GM19455 (cell line): ENCODE measurements around the gene TBL3.

Source experiments
- ATAC-seq: cut with Tn5 transposase; IDR thresholded peaks from one replicate; pipeline ENCODE4 v1.9.1; 2021; ENCODE audit not compliant: unreplicated experiment

TBL3 gene

DNA sequence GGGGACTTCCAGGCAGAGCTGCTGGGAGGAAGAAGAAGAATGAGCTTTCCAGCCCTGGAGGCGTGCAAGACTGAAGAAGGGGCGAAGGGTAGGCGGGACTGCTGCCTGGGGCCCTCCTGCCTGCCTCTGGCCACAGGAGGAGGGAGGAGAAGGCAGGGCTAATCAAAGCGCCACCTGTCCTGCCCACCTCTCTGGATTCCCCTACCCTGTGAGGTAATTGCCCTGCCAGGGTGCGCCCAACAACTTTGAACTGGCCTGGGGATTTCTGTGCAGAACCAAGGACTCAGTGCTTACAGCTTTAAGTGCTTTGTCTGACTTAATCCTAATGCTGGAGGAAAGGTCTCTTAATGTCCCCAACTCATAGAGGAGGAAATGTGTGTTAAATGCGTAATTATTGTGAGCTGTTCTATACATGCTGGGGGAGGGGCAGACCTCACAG, 9.6 kb downstream of the TBL3 start, which contains the start of gene NOXO1:
TSS of gene NOXO1 (minus strand) at position 72 of the 439 bp plus-strand sequence. CDS start 290 bp downstream, outside the sequence.
- no peak for ATAC-seq

DNA sequence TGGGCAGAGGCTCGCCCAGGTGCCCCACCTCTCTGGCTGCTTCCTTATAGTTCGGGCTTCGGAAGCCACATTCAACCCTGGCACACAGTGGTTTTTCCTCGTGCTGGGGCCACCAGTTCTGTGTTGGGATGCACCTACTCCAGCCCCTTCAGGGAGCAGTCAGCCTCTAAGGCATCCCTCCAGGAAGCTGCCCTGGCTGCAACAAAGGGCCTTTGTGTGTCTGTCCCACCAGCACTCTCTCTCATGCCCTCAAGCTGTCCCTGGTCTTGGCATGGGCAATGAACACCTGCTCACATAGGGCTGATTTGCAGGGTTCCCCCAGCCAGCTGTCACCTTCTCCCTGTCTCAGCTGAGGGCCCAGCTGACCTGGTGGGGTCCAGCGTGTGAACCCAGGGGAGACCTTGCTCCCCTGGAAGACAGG, 10.2 kb downstream of the TBL3 start:
- ATAC-seq = no peak

DNA sequence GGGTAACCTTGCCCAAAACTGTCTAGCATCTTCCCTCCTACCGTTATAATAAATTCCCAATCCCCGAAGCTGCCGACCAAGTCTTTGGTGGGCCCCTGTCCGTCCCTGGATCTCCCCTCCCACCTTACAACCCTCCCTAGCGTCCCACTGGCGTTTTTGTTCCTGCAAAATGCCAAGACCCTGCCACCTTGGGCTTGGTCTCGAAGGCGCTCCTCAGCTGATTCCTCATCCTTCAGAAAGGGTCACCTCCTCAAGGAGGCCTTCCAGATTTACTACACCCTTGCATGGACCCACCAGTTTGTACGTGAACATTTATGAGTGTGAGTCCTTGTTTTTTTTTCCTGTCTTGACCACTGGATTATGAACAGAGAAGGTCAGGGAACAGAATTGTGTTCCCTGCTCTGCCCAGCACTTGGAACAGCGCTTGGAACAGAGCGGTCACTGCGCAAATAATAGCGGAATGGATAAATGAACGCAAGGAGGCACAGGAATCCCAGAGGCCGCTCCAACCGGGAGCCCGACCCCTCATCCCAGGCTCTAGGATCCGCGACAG, 11.2 kb downstream of the TBL3 start:
- no peak for ATAC-seq

DNA sequence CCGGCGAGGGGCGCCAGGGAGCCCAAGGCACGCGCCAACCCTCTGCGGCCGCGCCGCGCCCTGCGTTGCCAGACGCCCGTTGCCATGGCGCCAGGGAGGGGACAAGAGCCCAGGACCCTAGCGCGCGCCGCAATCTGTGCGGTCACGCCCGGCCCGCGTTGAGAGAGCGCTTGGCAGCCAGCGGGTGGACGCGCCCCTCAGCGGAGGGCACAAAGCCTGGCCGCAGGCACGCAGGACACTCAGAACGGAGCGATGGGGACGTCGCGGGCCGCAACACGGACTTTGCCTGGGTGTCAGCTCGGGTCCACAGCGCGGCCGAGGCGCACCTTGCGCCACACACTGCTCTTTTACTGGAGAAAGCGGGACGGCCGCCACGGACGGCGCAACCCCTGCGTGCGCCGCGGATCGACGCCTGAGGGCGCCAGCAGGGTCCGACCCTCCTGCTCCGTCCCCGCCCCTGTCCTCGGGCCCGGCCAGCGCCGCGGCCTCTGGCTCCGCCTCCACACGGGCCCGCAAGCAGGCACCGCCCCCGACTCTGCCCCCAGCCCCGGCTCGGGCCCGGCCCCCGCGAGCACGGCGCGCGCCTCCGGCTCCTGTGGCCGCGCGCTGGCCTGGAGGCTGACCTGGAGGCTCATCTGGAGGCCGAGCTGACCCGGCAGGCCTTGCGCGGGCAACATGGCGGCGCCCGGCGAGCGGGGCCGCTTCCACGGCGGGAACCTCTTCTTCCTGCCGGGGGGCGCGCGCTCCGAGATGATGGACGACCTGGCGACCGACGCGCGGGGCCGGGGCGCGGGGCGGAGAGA, 11.9 kb downstream of the TBL3 start, which contains the start of gene GFER:
TSS of gene GFER (plus strand) at position 650 of the 803 bp plus-strand sequence. CDS start at position 676, 26 bp downstream.
- ATAC-seq = peak; percentile 67

DNA sequence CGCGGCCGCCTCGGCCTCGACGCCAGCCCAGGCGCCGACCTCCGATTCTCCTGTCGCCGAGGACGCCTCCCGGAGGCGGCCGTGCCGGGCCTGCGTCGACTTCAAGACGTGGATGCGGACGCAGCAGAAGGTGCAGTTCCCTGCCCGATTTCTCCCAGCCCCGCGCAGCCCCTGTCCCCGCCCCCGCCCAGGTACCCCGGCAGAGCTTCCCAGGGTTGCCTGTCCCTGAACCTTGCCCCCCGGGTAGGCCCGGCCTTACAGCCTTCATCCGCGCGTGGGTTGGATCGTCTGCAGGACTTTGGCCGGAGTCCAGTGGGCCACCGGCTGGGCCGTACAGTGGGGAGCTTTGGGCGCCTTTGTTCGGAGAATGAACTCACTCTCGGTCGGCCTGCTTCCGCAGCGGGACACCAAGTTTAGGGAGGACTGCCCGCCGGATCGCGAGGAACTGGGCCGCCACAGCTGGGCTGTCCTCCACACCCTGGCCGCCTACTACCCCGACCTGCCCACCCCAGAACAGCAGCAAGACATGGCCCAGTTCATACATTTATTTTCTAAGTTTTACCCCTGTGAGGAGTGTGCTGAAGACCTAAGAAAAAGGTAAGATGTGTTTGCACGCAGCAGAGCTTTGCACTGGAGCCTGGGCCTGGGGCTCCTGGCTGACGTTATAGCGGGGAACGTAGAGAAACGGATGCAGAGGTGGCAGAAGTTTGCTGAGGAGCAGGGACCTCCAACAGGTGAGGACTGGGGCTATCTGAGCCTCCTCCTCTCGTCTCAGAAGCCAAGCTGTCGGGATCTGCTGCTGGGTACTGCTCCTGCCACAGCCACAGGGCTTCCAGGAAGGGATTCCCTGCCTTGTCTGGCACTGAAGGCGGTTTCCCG, 12.7 kb downstream of the TBL3 start:
- no peak for ATAC-seq

DNA sequence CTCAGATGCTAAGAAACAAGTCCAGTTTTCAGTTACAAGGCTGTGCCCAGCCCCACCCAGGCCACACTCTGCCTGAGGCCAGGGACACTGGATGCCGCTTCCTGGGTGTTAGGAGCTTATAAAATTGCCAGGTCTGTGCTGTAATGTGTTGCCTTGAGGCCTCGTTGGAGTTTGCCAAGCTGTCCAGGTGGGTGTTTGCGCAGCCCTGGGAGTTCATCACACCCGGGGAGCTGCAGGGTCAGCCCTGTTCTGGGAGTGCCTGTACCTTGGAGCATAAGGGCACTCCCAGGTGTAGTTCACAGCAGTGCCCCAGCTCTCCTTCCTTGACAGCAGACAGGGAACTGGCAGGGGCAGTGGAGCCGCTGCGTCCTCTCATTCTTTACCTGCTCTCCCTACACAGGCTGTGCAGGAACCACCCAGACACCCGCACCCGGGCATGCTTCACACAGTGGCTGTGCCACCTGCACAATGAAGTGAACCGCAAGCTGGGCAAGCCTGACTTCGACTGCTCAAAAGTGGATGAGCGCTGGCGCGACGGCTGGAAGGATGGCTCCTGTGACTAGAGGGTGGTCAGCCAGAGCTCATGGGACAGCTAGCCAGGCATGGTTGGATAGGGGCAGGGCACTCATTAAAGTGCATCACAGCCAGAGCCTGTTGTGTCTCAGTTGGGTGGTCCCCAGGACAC, 13.8 kb downstream of the TBL3 start:
- no peak for ATAC-seq

DNA sequence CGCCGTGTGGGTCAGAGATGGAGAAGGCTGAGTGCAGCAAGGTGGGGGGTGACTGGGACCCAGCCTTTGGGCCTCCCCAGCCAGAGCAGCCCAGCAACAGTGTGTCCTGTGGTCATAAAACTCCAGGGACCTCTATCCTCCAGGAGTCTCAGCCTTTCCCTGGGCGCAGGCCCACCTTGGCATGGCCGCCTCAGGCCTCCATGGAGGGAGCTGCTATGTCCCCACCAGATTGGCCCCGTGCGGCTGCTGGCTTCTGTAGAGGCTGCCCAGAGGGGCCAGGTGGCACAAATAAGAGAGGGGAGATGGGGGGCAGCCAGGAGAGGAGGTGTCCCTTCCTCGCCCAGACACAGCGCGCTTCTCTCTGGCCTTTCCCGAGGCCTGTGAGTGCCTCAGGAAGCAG, 15.3 kb downstream of the TBL3 start:
- no peak for ATAC-seq

DNA sequence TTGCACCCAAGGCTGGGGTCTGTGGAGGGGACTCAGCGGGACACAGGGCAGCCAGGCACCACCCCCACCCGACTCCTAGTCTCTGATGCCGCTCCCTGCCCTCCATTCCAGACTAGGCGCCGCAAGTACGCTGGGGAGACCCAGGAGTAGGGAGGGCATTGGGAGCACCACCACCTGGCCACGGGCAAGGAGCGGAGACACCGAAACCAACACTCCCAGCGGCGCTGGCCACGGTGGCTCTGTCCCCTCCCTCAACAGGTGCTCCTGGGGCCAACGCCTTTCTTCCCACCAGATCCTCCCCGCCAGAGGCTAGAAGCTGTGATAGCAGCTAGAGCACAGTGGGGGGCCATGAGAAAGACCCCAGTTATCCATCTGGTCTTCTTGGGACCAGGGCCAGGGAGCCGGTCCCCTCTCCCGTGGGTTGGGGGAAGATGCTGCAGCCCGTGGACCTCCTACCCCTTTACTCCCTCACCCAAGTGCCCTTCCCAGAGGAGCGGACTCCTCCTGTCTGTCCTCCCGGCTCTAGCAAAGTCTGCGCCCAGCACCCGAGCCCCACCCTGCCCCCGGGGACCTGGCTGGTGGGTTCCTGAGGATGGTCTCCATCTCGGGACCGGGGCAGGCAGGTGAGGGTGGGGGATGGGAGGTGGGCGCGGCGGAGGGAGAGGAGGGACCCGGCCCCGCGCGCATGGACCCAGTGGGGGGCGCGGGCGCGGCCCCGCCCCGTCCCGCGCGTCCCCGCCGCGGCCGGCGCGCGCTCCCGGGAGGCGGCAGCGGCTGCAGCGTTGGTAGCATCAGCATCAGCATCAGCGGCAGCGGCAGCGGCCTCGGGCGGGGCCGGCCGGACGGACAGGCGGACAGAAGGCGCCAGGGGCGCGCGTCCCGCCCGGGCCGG, 17.6 kb downstream of the TBL3 start, which contains the start of gene SYNGR3:
TSS of gene SYNGR3 (plus strand) at position 762 of the 892 bp plus-strand sequence. CDS start 133 bp downstream, outside the sequence.
- ATAC-seq = no peak

DNA sequence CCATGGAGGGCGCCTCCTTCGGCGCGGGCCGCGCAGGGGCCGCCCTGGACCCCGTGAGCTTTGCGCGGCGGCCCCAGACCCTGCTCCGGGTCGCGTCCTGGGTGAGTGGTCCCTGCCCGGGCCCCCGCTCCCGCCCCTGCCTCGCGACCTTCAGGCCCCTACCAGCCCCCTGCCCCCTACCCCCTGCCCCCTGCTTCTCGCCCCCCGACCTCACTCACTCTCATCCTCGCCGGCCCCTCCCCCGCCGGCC, 18.2 kb downstream of the TBL3 start:
- ATAC-seq = no peak

DNA sequence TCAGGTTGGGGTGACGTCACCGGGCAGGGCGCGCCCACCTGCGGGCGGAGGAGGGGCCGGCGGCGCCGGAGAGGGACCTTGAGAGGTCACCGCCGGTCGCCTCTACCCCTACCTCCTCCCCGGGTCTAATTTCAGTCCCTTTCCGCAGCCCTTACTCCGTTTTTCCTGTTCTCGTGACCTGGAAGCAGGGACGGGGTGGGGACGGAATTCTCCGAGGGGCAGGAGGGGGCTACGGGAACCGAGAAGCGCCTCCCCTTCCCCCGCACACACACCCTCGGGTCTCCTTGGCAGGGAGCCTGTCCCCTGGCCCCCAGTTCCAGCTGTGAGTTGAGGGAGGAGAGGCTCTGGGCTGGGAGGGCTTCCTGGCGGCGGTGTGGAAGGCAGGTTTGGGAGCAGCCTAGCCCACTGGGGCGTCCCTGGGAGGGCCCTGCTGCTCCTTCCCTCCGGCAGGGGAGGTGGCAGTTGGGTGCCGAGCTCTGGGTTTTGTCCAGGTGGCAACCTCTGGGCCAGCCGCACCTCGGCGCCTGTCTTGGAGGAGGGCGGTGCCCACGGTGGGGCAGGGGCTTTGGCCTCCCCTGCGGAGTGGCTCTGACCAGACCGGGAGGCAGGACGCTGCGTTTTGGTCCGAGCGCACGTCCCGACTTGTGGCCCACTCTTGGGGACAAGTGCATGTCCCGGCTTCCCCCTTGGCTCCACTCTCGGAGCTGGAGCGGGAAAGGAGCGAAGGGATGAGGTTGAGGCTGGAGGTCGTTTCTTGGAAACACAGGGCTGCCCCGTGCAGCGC, 18.7 kb downstream of the TBL3 start:
- ATAC-seq = no peak

DNA sequence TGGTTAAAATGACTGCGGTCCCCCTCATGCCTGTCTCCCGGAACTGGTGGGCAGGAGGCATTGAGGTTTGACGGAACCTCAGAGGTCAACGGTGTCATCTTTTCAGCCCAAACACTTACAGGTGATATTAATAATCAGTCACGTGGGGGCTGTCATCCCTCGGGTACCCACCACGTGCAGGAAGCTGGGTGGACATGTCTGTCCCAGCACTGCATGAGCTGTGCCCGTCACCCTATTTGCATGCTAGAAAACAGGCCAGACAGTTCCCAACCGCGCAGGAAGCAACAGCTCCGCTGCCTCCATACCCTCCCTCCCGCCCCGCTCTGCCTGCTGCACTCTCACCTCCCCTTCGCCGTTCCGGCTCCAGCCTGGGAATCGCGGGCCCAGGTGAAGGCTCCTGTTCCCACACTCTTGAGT, 19.3 kb downstream of the TBL3 start:
- no peak for ATAC-seq

DNA sequence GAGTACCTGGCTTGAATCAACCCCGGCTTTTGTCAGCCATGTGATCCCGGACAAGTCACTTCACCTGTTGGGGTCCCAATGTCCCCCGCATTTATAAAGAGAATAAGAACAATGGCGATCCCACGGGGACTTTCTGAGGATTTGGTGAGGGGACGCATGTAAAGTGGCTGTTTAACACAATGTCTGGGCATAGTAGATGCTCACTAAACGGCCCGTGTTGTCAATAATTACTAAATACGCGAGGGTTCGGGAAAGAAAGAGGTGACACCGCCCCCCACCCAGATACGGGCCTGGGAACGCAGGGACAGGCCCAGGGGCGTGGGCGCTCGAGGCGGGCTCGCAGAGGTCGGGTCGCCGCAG, 19.7 kb downstream of the TBL3 start:
- ATAC-seq = no peak

DNA sequence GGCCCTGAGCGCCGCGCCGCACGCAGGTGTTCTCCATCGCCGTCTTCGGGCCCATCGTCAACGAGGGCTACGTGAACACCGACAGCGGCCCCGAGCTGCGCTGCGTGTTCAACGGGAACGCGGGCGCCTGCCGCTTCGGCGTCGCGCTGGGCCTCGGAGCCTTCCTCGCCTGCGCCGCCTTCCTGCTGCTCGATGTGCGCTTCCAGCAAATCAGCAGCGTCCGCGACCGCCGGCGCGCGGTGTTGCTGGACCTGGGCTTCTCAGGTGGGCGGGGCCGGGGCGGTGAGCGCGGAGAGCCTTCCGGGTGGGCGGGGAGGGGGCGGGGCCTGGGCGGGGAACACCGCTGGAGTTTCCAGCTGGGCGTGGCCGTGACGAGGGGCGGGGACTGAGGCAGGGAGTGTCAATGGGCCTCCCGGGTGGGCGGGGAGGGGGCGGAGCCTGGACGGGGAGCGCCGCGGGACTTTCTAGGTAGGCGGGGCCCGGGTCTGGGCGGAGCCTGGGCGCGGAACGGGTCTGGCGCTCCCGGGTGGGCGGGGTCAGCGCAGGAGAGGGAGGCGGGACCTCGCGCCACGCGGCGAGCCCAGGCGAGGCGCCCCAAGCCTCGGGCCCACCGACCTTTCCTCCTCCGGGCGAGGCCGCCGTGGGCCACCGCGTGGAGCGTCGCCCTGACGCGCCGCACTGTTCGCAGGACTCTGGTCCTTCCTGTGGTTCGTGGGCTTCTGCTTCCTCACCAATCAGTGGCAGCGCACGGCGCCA, 20.3 kb downstream of the TBL3 start:
- no peak for ATAC-seq

DNA sequence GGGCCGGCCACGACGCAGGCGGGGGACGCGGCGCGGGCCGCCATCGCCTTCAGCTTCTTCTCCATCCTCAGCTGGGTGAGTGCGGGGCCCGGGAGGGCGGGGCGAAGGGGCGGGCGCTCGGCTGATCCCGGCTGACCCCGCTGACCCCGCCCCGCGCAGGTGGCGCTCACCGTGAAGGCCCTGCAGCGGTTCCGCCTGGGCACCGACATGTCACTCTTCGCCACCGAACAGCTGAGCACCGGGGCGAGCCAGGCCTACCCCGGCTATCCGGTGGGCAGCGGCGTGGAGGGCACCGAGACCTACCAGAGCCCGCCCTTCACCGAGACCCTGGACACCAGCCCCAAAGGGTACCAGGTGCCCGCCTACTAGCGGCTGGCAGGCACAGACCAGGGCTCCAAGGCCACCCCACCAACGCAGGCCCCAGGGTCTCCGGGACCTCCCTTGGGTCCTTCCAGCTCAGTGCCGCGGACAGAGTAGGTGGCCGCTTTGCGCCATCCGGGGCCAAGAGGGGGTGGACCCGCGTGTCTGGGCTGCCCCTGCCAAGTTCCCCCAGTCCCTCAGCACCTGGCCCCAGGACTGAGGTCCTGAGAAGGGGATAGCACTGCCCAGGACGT, 21.0 kb downstream of the TBL3 start:
- ATAC-seq = no peak

DNA sequence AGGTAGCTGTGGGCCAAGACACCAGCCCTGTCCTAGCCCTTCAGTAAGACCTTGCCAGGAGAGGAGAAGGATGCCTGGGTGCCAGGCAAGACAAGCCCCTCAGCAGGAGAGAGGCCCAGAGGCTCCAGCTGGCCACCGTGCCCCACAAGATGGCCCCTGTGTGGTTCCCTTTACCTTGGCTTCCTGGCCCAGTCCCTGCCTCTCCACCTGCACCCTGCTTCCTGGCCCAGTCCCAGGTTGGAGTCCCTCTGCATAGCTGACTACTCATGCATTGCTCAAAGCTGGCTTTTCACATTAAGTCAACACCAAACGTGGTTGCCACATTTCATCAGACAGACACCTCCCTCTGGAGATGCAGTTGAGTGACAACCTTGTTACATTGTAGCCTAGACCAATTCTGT, 21.9 kb downstream of the TBL3 start:
- no peak for ATAC-seq

DNA sequence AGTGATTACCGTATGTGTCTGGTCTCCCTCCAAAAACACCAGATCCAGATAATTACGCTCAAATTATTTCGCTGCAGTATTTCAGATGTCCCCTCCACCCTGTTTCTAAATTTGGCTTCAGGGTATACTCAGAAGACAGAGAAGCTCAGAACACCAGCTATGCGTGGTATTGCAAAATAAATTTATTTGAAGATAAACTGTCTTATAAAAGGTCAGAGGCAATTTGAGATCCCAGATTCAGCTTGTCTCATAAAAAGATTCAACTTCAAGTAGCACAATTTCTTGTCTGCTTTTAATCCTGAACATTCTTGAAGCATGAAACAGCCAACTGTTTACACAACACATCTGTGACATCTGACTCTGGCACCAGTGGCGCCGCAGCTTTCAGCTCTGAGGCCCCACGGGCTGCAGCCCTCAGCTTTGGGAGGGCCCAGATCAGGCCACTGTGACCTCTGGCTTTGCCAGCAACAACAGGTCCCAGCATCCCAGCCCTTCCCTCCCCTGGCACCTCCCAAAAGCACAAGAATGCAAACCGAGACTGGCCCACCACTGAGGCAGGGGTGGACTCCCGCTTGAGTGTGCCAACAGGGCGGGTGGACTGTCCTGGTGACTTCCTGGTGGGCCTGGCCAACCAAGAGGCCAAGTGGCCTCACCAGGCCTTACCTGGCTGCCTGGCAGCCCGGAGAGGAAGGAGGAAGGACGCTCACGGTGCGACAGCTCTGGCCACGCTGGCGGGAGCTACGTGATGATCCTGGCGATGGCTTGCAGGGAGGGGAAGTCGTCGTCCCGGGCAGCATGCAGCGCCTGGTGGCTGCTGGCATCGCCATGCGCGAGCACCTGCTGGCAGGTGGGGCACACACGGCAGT, 25.9 kb downstream of the TBL3 start:
- no peak for ATAC-seq

DNA sequence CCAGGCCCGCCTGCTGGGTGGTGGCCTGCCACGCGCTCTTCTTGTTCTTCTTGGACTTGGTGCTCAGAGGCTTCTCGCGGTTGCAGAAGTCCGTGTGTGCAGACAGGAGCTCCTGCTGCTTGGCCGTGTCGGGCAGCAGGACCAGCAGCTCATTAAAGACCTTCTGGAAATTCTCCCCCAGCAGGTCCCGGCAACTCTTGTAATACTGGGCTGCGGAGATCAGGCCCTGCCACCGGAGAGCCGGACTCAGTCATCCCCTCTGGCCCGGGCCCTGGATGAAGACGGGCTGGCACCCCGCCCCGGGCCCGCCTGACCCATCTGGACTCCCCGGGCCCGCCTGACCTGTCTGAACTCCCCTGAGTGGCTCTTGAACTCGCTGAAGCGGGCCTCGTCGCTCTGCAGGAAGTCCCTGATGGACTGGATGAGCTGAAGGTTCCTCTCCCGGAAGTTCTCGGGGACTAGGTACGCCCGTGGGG, 26.5 kb downstream of the TBL3 start:
- no peak for ATAC-seq
